HepG2 (cell line): Measurements from ENCODE around the gene NOTO. TPM values are rescaled to one million over a fixed set of nuclear protein-coding genes. Genes with fewer than 3 reads are reported as not detected.

ENCODE experiments used
- EHMT2 ChIP-seq: fragments of 200-600 bp; sonication (generic); IDR thresholded peaks from 2 replicates; pipeline ENCODE4 v1.7.0; 2017; ENCODE audit warnings: antibody characterized with exemption, low read depth, low read length, borderline replicate concordance
- ELF3 ChIP-seq: IDR thresholded peaks from 2 replicates; pipeline ENCODE4 v1.6.1; 2016; ENCODE audit warnings: missing genetic modification reagents, missing compliant biosample characterization
- FOXA1 ChIP-seq, 2 experiments: fragments of 450-650 bp in 1 of 2; sonication (generic) in 1 of 2; formaldehyde crosslinking in 1 of 2; IDR thresholded peaks; 2 replicates each; pipeline versions ENCODE4 v1.4.0 to v1.6.1; 2016 to 2020; ENCODE audit warnings: missing genetic modification reagents in 1 of 2
- KLF6 ChIP-seq: IDR thresholded peaks from 2 replicates; pipeline ENCODE4 v1.8.0; 2016; ENCODE audit warnings: missing biosample characterization, missing genetic modification reagents
- MAZ ChIP-seq, 2 experiments: sonication (generic) in 1 of 2; formaldehyde crosslinking in 1 of 2; IDR thresholded peaks; 2 replicates each; pipeline versions ENCODE4 v1.5.0 to v1.6.1; 2012 to 2020; ENCODE audit warnings: low read depth in 2 of 2, mild to moderate bottlenecking in 2 of 2, borderline replicate concordance in 1 of 2, improper control_type of control experiment in 1 of 2, low read length in 1 of 2, missing genetic modification reagents in 1 of 2, moderate library complexity in 1 of 2
- SATB2 ChIP-seq: sonication (generic); formaldehyde crosslinking; IDR thresholded peaks from 2 replicates; pipeline ENCODE4 v1.5.0; 2020; ENCODE audit warnings: missing genetic modification reagents
- SOX5 ChIP-seq: IDR thresholded peaks from 2 replicates; pipeline ENCODE4 v1.6.1; 2016; ENCODE audit warnings: borderline replicate concordance
- SRF ChIP-seq: IDR thresholded peaks from 2 replicates; pipeline ENCODE4 v1.6.1; 2011; ENCODE audit warnings: mild to moderate bottlenecking, low read depth, low read length, moderate library complexity
- STAG1 ChIP-seq: sonication (generic); formaldehyde crosslinking; IDR thresholded peaks from 2 replicates; pipeline ENCODE4 v1.4.0; 2020; ENCODE audit warnings: missing genetic modification reagents
- ZFAT ChIP-seq: sonication (generic); formaldehyde crosslinking; conservative IDR thresholded peaks from 2 replicates; pipeline ENCODE4 v1.8.1; 2023; ENCODE audit warnings: missing genetic modification reagents, inconsistent platforms
- ZNF121 ChIP-seq: sonication (generic); formaldehyde crosslinking; IDR thresholded peaks from 2 replicates; pipeline ENCODE4 v1.5.0; 2020; ENCODE audit warnings: mild to moderate bottlenecking, missing genetic modification reagents
- ZNF136 ChIP-seq: sonication (generic); formaldehyde crosslinking; IDR thresholded peaks from 2 replicates; pipeline ENCODE4 v1.8.1; 2022; ENCODE audit warnings: low read depth, mild to moderate bottlenecking, moderate library complexity, missing genetic modification reagents
- ZNF331 ChIP-seq: sonication (generic); formaldehyde crosslinking; IDR thresholded peaks from 2 replicates; pipeline ENCODE4 v1.4.0; 2020; ENCODE audit warnings: missing genetic modification reagents
- ZNF34 ChIP-seq: sonication (generic); formaldehyde crosslinking; IDR thresholded peaks from 2 replicates; pipeline ENCODE4 v1.4.0; 2020; ENCODE audit warnings: mild to moderate bottlenecking, missing genetic modification reagents, borderline replicate concordance
- ZNF343 ChIP-seq: sonication (generic); formaldehyde crosslinking; IDR thresholded peaks from 2 replicates; pipeline ENCODE4 v1.4.0; 2020; ENCODE audit warnings: mild to moderate bottlenecking, missing genetic modification reagents
- ZNF350 ChIP-seq: sonication (generic); formaldehyde crosslinking; IDR thresholded peaks from 2 replicates; pipeline ENCODE4 v1.4.0; 2020; ENCODE audit warnings: mild to moderate bottlenecking, low read depth, missing genetic modification reagents, borderline replicate concordance
- ZNF546 ChIP-seq: sonication (generic); formaldehyde crosslinking; conservative IDR thresholded peaks from 2 replicates; pipeline ENCODE4 v1.8.1; 2023; ENCODE audit warnings: mild to moderate bottlenecking, missing genetic modification reagents
- ZNF746 ChIP-seq: sonication (generic); formaldehyde crosslinking; IDR thresholded peaks from 2 replicates; pipeline ENCODE4 v1.8.0; 2022; ENCODE audit warnings: mild to moderate bottlenecking, missing genetic modification reagents
- polyA plus RNA-seq, 8 experiments: library from polyadenylated mRNA; depleted of rRNA in 3 of 8; stranded (reverse) in 7 of 8; unstranded in 1 of 8; fragments of >200 nt; fragmentation: Illumina TruSeq in 4 of 8; extraction: Trizol in 4 of 8; gene quantifications; 2 replicates each; pipeline versions ENCODE4 v1.2.1 to v1.2.3, GENCODE V29; 2011 to 2016; ENCODE audit warnings: low read depth in 4 of 8, missing spikeins in 1 of 8, mixed read lengths in 1 of 8; ENCODE audit not compliant: insufficient read depth in 1 of 8
- total RNA-seq, 5 experiments: library from RNA; depleted of rRNA; stranded (reverse); fragments of >200 nt; fragmentation: Illumina TruSeq; extraction: Trizol; gene quantifications; 2 replicates each; pipeline ENCODE4 v1.2.3, GENCODE V29; 2016; ENCODE audit warnings: low read depth in 1 of 5
- TF ChIP-seq, protein P1 (sequence below): sonication (generic); formaldehyde crosslinking; conservative IDR thresholded peaks from 2 replicates; pipeline ENCODE4 v1.5.0; 2020; ENCODE audit warnings: missing genetic modification reagents
- TF ChIP-seq, protein P2 (sequence below): sonication (generic); formaldehyde crosslinking; IDR thresholded peaks from 2 replicates; pipeline ENCODE4 v1.8.1; 2022; ENCODE audit warnings: low read depth, mild to moderate bottlenecking, missing genetic modification reagents
- TF ChIP-seq, protein P3 (sequence below): sonication (generic); formaldehyde crosslinking; IDR thresholded peaks from 2 replicates; pipeline ENCODE4 v1.8.1; 2023; ENCODE audit warnings: mild to moderate bottlenecking, missing genetic modification reagents
- TF ChIP-seq, protein P4 (sequence below): sonication (generic); formaldehyde crosslinking; IDR thresholded peaks from 2 replicates; pipeline ENCODE4 v1.4.0; 2020; ENCODE audit warnings: missing genetic modification reagents, borderline replicate concordance

The NOTO gene
- total and polyA plus RNA-seq, 2 of the 13 experiments (the other 11 are each of a cell fraction or from before 2014, with no cell fraction given) = not detected

DNA sequence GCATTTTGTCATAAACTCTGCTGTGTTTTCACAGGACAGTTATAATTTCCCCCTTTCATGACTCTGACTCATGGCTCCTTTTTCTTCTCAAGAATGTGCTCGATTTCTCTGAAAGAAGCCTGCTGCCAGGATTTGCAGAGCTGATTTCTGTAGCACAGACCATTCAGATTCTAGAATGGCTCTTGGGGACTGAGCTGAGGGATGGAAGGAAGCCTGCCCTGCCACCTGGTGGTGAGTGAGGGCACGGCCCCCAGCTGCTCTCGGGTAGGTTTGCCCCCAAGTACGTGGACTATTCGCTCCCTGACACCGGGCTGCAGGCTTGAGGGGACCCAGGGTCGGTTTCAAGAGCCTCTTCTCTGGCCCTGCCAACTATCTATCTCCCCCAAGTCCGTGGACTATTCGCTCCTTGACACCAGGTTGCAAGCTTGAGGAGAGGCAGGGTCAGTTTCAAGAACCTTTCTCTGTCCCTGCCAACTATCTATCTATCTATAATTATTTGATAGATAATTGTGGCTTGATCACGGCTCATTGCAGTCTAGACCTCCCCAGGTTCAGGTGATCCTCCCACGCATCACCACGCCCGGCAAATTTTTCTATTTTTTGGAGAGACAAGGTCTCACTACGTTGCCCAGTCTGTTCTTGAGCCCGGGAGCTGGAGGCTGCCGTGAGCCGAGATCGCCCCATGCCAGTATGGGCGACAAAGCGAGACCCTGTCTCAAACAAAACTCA, 10.2 kb downstream of the NOTO start (continued):
- no peak for TF ChIP-seq SRF
- TF ChIP-seq ZNF350 (CRISPR knock-in tag) = no peak
- TF ChIP-seq, protein P1, sequence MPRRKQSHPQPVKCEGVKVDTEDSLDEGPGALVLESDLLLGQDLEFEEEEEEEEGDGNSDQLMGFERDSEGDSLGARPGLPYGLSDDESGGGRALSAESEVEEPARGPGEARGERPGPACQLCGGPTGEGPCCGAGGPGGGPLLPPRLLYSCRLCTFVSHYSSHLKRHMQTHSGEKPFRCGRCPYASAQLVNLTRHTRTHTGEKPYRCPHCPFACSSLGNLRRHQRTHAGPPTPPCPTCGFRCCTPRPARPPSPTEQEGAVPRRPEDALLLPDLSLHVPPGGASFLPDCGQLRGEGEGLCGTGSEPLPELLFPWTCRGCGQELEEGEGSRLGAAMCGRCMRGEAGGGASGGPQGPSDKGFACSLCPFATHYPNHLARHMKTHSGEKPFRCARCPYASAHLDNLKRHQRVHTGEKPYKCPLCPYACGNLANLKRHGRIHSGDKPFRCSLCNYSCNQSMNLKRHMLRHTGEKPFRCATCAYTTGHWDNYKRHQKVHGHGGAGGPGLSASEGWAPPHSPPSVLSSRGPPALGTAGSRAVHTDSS (CRISPR knock-in tag) = no peak
- TF ChIP-seq EHMT2 = no peak
- TF ChIP-seq ZNF546 = no peak
- TF ChIP-seq STAG1 (CRISPR knock-in tag) = peak; percentile 84
- no peak for TF ChIP-seq ZNF136 (CRISPR knock-in tag)
- TF ChIP-seq, protein P2, sequence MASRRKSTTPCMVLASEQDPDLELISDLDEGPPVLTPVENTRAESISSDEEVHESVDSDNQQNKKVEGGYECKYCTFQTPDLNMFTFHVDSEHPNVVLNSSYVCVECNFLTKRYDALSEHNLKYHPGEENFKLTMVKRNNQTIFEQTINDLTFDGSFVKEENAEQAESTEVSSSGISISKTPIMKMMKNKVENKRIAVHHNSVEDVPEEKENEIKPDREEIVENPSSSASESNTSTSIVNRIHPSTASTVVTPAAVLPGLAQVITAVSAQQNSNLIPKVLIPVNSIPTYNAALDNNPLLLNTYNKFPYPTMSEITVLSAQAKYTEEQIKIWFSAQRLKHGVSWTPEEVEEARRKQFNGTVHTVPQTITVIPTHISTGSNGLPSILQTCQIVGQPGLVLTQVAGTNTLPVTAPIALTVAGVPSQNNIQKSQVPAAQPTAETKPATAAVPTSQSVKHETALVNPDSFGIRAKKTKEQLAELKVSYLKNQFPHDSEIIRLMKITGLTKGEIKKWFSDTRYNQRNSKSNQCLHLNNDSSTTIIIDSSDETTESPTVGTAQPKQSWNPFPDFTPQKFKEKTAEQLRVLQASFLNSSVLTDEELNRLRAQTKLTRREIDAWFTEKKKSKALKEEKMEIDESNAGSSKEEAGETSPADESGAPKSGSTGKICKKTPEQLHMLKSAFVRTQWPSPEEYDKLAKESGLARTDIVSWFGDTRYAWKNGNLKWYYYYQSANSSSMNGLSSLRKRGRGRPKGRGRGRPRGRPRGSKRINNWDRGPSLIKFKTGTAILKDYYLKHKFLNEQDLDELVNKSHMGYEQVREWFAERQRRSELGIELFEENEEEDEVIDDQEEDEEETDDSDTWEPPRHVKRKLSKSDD (CRISPR knock-in tag) = peak; percentile 45; the same call in 1 of the 2 replicates
- TF ChIP-seq ELF3 (CRISPR knock-in tag) = 0 out of 2 replicates have a peak, but pooled peaks have one; percentile 33
- TF ChIP-seq ZNF121 (CRISPR knock-in tag) = peak; percentile 98
- no peak for TF ChIP-seq FOXA1 (IDR thresholded peaks at IDR 0.05)
- TF ChIP-seq FOXA1 (CRISPR knock-in tag; IDR thresholded peaks at IDR 0.05) = no peak
- no peak for TF ChIP-seq ZNF343
- TF ChIP-seq SATB2 (CRISPR knock-in tag) = no peak; the same call in 1 of the 2 replicates
- peak; percentile 61 for TF ChIP-seq ZNF331 (CRISPR knock-in tag)
- peak; percentile 4; the same call in 1 of the 2 replicates for TF ChIP-seq KLF6 (CRISPR knock-in tag)
- TF ChIP-seq, protein P3, sequence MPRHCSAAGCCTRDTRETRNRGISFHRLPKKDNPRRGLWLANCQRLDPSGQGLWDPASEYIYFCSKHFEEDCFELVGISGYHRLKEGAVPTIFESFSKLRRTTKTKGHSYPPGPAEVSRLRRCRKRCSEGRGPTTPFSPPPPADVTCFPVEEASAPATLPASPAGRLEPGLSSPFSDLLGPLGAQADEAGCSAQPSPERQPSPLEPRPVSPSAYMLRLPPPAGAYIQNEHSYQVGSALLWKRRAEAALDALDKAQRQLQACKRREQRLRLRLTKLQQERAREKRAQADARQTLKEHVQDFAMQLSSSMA = no peak
- peak; percentile 76; the same call in 1 of the 2 replicates for TF ChIP-seq ZNF34 (CRISPR knock-in tag)
- TF ChIP-seq, protein P4, sequence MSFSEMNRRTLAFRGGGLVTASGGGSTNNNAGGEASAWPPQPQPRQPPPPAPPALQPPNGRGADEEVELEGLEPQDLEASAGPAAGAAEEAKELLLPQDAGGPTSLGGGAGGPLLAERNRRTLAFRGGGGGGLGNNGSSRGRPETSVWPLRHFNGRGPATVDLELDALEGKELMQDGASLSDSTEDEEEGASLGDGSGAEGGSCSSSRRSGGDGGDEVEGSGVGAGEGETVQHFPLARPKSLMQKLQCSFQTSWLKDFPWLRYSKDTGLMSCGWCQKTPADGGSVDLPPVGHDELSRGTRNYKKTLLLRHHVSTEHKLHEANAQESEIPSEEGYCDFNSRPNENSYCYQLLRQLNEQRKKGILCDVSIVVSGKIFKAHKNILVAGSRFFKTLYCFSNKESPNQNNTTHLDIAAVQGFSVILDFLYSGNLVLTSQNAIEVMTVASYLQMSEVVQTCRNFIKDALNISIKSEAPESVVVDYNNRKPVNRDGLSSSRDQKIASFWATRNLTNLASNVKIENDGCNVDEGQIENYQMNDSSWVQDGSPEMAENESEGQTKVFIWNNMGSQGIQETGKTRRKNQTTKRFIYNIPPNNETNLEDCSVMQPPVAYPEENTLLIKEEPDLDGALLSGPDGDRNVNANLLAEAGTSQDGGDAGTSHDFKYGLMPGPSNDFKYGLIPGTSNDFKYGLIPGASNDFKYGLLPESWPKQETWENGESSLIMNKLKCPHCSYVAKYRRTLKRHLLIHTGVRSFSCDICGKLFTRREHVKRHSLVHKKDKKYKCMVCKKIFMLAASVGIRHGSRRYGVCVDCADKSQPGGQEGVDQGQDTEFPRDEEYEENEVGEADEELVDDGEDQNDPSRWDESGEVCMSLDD (CRISPR knock-in tag) = no peak
- TF ChIP-seq ZFAT (CRISPR knock-in tag) = no peak
- peak; percentile 51; the same call in 1 of the 2 replicates for TF ChIP-seq SOX5 (CRISPR knock-in tag)
- no peak for TF ChIP-seq ZNF746 (CRISPR knock-in tag)
- TF ChIP-seq MAZ (IDR thresholded peaks at IDR 0.05; ENCODE audit: borderline replicate concordance, low read depth, low read length) = no peak
- TF ChIP-seq MAZ (CRISPR knock-in tag; IDR thresholded peaks at IDR 0.05; ENCODE audit: low read depth) = 0 out of 2 replicates have a peak, but pooled peaks have one; percentile 63
